OCI-LY3 (cell line): ENCODE results near the gene BEST1.

Source experiments
- CTCF ChIP-seq: fragments of 200-600, 300-600 bp; sonication (generic); IDR thresholded peaks from 2 replicates; pipeline ENCODE4 v1.5.1; 2014; ENCODE audit warnings: antibody characterized with exemption, low read length, low read depth
- EZH2phosphoT487 ChIP-seq: fragments of 200-600 bp; shearing (Covaris generic); IDR thresholded peaks from 2 replicates; pipeline ENCODE4 v1.6.1; 2018; ENCODE audit warnings: antibody characterized with exemption, mixed run types, low read depth

GRCh38 chr11:61963016-61963281 lies 12.8 kb downstream of the BEST1 start:
- no peak for TF ChIP-seq CTCF
- TF ChIP-seq EZH2phosphoT487: no peak
